KMS-11 (cell line): ENCODE measurements around the gene MYBL2.

Experiments used
- H2AFZ ChIP-seq: fragments of 200-600 bp; sonication (generic); 2 replicates; pipeline ENCODE4 v1.6.1; 2016; ENCODE audit warnings: antibody characterized with exemption, mixed run types, low read depth
- H3K27ac ChIP-seq: fragments of 200-600 bp; sonication (generic); 2 replicates; pipeline ENCODE4 v1.6.1; 2016; ENCODE audit warnings: mild to moderate bottlenecking, mixed run types
- H3K27me3 ChIP-seq: fragments of 200-600 bp; sonication (generic); 2 replicates; pipeline ENCODE4 v1.6.1; 2017; ENCODE audit warnings: mild to moderate bottlenecking, low read depth, mixed run types, moderate library complexity; ENCODE audit not compliant: insufficient read depth
- H3K36me3 ChIP-seq: fragments of 200-600 bp; sonication (generic); 2 replicates; pipeline ENCODE4 v1.6.1; 2017; ENCODE audit warnings: mild to moderate bottlenecking, mixed run types; ENCODE audit not compliant: insufficient read depth
- H3K4me1 ChIP-seq: fragments of 200-600 bp; sonication (generic); 2 replicates; pipeline ENCODE4 v1.6.1; 2016; ENCODE audit warnings: mild to moderate bottlenecking, low read depth, mixed run types; ENCODE audit not compliant: poor library complexity, severe bottlenecking
- H3K4me2 ChIP-seq: fragments of 200-600 bp; sonication (generic); 2 replicates; pipeline ENCODE4 v1.7.0; 2016; ENCODE audit warnings: mild to moderate bottlenecking, mixed run types
- H3K4me3 ChIP-seq: fragments of 200-600 bp; sonication (generic); IDR thresholded peaks from 2 replicates; pipeline ENCODE4 v1.6.1; 2017; ENCODE audit warnings: low read depth, low read length, mixed read lengths; ENCODE audit not compliant: insufficient read depth
- H3K79me2 ChIP-seq: fragments of 200-600 bp; sonication (generic); 2 replicates; pipeline ENCODE4 v1.6.1; 2016; ENCODE audit warnings: low read depth, mixed run types; ENCODE audit not compliant: insufficient read depth
- H3K9ac ChIP-seq: fragments of 200-600 bp; sonication (generic); 2 replicates; pipeline ENCODE4 v1.6.1; 2016; ENCODE audit warnings: mild to moderate bottlenecking, mixed run types
- H4K20me1 ChIP-seq: fragments of 200-600 bp; sonication (generic); 2 replicates; pipeline ENCODE4 v1.6.1; 2016; ENCODE audit warnings: mild to moderate bottlenecking, mixed run types; ENCODE audit not compliant: insufficient read depth
- CTCF ChIP-seq: fragments of 200-600 bp; sonication (generic); conservative IDR thresholded peaks from 2 replicates; pipeline ENCODE4 v1.6.1; 2017; ENCODE audit warnings: low read depth, mild to moderate bottlenecking, antibody characterized with exemption, low read length, moderate library complexity, mixed read lengths

MYBL2 gene

DNA sequence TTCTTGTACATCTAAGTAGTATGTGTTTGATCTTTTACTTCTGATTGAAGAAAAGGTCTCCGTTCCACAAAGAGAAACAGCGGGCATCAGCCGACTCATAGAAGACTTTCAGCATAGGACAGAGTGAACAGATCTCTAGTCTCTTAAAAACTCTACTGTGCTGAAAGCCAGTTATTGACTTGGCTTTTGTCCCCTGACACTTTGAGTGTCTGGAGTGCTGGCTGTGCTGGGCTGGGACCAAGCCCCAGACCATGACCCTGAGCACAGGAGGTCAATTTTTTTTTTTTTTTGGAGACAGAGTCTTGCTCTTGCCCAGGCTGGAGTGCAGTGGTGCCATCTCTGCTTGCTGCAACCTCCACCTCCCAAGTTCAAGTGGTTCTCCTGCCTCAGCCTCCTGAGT is 27.8 kb downstream of the MYBL2 start:
- Histone ChIP-seq H4K20me1 (no peaks in the 10 kb centered on the region), H3K4me2 (no peak overlapping the region), H3K4me1 (peaks cover 20% of the 10 kb centered on the region), H2AFZ (no peak overlapping the region), H3K79me2 (peaks cover 21% of the 10 kb centered on the region; the same call in 1 of the 2 replicates), H3K27ac (no peak overlapping the region), H3K36me3 (peaks cover 28% of the 10 kb centered on the region; the same call in 1 of the 2 replicates), H3K27me3 (no peaks in the 10 kb centered on the region), H3K9ac (no peak overlapping the region), H3K4me3 (no peak overlapping the region)
- no peak for TF ChIP-seq CTCF

GRCh38 chr20:43695571-43695970 is 28.7 kb downstream of the MYBL2 start:
- no peak overlapping the region for H3K9ac ChIP-seq
- no peak overlapping the region for H3K4me3 ChIP-seq
- no peaks in the 10 kb centered on the region for H4K20me1 ChIP-seq
- no peak overlapping the region for H2AFZ ChIP-seq
- H3K27ac ChIP-seq, result no peak overlapping the region
- H3K79me2 ChIP-seq, result peaks cover 20% of the 10 kb centered on the region; the same call in 1 of the 2 replicates
- H3K4me2 ChIP-seq, result no peak overlapping the region
- TF ChIP-seq CTCF, result no peak
- H3K4me1 ChIP-seq, result peaks cover 14% of the 10 kb centered on the region
- H3K27me3 ChIP-seq, result no peaks in the 10 kb centered on the region
- peaks cover 25% of the 10 kb centered on the region; the same call in 1 of the 2 replicates for H3K36me3 ChIP-seq

DNA sequence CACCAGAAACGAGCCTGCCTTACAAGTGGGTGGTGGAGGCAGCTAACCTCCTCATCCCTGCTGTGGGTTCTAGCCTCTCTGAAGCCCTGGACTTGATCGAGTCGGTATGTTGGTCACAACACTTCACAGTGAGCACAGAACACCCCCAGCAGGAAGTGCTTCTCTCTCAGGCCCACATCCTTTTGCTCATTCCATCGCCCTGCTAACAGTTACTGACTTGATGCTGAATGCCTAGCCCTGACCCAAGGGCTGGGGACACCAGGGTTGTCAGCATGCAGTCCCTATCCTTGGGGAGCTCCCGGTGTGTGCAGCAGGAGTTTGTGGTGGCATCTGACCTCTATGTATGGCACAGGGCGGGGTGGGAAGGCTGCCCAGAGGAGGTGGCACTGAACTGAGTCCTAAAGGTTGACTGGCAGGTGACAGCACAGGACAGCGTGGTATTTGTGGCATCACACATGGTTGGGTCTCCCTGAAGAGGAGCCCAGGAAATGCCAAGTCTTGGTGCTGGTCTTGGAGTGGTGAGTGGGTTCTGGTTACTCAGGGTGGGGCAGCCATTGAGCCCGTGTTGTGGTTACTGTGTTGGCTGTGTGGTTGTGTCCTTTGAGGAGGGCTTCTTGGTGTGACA is 33.1 kb downstream of the MYBL2 start:
- Histone ChIP-seq H3K4me3 (no peak overlapping the region), H3K4me2 (no peak overlapping the region), H4K20me1 (no peaks in the 10 kb centered on the region), H3K36me3 (peaks cover 22% of the 10 kb centered on the region; the same call in 1 of the 2 replicates), H3K27ac (no peak overlapping the region), H3K27me3 (no peaks in the 10 kb centered on the region), H3K9ac (no peak overlapping the region), H3K79me2 (peaks cover 28% of the 10 kb centered on the region; the same call in 1 of the 2 replicates), H2AFZ (no peak overlapping the region), H3K4me1 (no peaks in the 10 kb centered on the region)
- TF ChIP-seq CTCF, result no peak

DNA sequence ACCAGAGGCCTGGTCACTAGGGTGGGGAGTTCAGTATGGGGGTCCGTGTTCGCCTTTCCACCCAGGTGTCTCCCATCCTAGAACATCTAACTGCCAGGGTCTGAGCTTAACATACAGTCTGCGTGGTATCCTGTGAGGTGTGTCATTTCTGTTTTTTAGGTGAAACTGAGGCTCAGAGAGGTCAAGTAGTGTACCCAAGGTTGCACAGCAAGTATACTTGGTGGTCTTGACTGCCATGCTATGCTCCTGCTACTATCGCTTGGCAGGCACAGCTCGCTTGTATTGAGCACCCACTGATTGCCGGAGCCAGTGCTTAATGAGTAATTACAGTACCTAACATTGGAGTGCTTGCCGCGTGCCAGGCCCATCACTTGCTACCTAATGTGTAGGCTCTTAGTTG is 33.7 kb downstream of the MYBL2 start:
- Histone ChIP-seq H4K20me1 (no peaks in the 10 kb centered on the region), H3K79me2 (peaks cover 24% of the 10 kb centered on the region; the same call in 1 of the 2 replicates), H3K4me2 (no peak overlapping the region), H3K27ac (no peak overlapping the region), H3K27me3 (no peaks in the 10 kb centered on the region), H2AFZ (no peak overlapping the region), H3K9ac (no peak overlapping the region), H3K36me3 (peaks cover 22% of the 10 kb centered on the region; the same call in 1 of the 2 replicates), H3K4me3 (no peak overlapping the region), H3K4me1 (no peaks in the 10 kb centered on the region)
- TF ChIP-seq CTCF, result no peak
